Erythroblast (primary cell): Measurements from ENCODE around the gene TMEM108.

Experiments
- GATA1 ChIP-seq: IDR thresholded peaks from 2 replicates; pipeline ENCODE4 v1.6.1; 2011; ENCODE audit warnings: low read depth, mild to moderate bottlenecking, control low read depth, low read length, moderate library complexity
- POLR2A ChIP-seq: IDR thresholded peaks from 2 replicates; pipeline ENCODE4 v1.6.1; 2011; ENCODE audit warnings: mild to moderate bottlenecking, low read length

- TF ChIP-seq POLR2A (no peak), GATA1 (no peak)
Measured at GRCh38 chr3:133115176-133115575, 77.0 kb downstream of the TMEM108 start.
